GM21526 (cell line): ENCODE measurements around the gene PLXNB1.
"Not testable (repeated sequence)": the region's sequence is repeated elsewhere in the genome, so short reads cannot be mapped to it uniquely, and the experiment has no call there.

Experiments
- ATAC-seq: cut with Tn5 transposase; IDR thresholded peaks from one replicate; pipeline ENCODE4 v1.9.1; 2021; ENCODE audit warnings: moderate library complexity; ENCODE audit not compliant: unreplicated experiment, low FRiP score

Gene PLXNB1

DNA sequence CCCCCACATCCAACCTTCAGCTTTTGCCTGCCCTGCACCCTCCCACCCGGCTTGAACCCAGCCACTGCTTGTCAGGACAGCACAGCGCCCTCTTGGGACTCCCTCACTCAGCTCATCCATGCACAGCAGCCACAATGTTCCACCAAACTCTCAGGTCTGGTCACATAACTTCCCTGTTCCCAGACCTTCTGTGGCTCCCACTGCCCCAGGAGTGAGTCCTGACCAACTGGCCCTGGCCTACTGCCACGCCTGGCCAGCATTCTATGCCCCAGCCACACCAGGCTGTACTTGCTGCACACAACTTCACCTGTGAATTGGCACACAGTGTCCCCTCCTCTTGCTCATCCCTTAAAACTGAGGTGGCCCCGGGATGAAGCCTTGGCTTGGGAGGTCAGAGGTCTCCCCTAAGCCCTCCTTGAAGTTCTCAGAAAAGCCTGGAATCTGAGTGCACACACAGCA lies 21.0 kb downstream of the PLXNB1 start:
- ATAC-seq, result no peak

DNA sequence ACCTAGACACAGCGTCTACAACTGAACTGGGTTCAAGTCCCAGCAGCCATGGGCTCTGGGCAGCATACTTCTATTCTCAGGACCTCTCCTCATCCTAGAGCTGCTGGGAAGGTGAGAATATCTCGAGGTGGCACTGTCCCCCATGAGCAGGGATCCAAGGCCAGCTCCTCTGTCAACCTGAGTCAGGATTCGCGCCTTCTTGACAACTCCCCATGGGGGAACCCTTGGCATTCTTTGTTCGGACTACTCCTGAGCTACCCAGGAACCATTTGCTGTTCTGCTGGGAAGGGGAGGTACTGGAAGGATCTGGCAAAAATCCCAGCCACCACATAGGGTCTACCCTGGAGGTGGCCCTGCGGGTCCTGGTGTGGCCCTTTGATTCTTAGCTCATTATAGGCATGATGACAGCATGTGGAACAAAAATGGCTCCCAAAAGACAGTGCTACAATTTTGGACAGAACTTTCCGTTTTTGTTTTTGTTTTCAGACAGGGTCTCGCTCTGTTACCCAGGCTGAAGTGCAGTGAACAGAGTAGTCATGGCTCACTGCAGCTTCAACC lies 22.3 kb downstream of the PLXNB1 start:
- ATAC-seq, result no peak

DNA sequence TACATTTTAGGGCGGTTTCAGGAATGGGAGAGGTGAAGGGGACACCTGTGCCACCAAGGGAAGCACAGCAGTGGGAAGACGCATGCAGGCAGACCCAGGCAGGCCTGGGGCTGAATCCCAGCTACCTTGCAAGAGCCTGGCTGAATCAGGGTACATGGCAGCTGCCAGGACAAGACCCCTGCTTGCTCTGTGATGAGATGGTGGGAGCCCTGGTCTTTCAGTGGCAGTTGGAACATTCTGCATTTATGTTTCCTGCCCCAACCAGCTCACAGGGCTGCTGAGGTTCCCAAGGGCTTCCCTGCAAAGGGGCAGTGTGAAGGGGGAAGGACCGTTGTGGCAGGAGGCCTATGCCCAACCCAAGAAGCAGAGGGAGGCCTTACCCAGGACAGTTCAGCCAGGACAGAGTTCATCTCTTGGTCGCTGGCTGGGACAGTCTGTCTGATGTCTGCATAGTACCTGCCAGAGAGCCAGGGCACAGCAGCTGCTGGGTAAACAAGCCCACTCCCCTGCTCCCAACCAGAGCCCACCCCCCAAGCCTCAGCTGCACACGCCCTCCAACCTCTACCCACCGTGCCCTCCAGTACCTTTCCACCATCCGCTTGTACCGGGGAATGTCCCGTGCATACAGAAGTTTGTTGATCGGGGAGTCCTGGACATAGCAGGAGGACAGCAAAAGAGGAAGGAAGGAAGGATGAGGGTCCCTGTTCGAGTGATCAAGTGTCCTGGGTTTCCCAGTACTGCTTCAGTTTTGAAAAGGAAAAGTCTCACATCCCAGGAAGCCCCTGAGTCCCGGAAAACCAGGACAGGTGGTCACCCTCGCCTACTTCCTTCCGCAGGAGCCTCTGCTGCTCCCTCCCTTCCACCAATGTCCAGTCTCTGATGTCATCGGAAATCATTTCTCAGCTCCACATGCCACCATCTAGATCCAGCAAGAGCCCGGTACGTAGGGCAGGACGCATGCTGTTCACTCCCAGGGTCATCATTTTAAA lies 23.1 kb downstream of the PLXNB1 start:
- no peak for ATAC-seq

DNA sequence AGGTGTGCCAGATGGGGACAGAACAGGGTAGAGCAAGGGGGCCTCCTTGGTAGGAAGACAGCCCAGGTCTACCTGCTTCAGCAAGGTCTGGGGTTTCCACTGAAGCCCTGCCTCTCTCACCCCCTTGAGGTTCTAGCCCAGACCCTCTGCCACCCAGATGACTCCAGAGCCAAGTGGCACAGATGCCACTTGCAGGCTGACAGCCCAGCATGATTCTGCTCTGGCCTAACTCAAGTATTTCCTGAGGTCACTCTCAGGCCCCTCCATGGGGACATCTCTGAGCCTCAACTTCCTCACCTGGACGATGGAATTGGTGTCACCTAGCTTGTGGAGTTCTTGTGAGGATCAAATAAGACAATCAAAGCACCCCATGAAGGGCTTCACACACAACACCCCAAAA lies 23.9 kb downstream of the PLXNB1 start:
- no peak for ATAC-seq

DNA sequence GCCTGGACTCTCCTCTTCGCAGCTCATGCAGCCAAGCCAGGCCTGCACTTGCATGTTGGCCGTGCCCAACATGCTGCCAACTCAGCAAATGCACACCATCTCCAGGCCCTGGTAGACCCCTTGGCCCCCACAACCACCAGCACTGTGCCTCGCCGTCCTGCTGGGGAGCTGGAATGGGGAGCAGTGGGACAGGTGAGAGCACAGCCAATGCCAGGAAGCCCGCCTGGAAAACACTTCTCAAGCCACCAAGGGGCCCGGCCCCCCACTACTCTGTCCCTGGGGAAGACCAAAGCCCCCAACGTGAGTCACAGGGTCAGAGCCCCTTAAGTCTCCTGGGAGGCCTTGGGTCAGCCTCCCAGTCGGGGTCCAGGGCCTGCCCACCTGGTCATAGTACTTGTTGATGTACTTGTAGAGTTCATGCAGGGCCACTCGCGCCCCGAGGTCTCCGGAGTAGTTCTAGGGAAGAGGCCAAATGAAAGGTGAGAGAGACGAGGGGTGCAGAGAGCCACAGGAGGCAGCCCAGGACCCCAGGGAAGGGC lies 24.5 kb downstream of the PLXNB1 start:
- no peak for ATAC-seq

DNA sequence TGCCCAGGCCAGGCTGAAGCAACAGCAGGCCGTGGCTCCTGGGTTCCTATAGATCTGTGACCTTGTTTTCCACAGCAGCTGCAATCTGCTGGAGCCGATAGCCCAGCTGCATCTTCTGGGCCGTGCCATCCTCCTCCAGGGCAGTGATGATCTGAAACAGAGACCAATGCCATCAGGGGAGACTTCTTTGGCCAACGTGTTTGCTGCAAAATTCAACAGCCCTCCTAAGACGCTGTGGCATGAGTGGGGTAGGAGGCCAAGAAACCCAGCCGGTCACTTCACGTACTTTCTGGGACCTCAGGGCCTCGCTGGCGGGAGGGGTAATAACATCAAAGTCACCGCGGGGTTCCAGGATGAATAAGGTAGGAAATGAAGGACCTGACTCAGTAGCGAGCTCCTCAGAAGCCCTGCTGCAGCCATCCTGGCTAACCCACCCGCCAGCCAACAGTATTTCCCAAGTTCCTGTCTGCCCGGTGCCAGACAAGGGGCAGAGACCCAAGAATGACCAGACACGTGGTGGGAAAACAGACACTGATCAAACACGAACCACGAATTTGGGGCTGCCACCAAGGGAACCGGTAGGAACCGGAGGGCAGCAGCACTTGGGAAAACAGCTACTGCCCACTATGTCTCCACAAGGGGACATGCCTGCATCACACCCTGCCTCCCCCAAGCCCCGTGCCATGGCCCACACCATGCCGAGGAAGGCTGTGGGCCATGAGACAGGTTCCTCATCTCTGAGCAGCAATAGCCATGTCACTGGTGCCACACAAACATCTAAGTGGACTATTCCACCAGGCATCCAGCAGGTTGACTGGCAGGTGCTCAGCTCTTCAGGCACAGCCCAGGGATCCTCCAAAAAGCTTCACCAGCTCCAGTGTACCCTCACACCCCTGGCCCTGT lies 25.2 kb downstream of the PLXNB1 start:
- ATAC-seq, result no peak

DNA sequence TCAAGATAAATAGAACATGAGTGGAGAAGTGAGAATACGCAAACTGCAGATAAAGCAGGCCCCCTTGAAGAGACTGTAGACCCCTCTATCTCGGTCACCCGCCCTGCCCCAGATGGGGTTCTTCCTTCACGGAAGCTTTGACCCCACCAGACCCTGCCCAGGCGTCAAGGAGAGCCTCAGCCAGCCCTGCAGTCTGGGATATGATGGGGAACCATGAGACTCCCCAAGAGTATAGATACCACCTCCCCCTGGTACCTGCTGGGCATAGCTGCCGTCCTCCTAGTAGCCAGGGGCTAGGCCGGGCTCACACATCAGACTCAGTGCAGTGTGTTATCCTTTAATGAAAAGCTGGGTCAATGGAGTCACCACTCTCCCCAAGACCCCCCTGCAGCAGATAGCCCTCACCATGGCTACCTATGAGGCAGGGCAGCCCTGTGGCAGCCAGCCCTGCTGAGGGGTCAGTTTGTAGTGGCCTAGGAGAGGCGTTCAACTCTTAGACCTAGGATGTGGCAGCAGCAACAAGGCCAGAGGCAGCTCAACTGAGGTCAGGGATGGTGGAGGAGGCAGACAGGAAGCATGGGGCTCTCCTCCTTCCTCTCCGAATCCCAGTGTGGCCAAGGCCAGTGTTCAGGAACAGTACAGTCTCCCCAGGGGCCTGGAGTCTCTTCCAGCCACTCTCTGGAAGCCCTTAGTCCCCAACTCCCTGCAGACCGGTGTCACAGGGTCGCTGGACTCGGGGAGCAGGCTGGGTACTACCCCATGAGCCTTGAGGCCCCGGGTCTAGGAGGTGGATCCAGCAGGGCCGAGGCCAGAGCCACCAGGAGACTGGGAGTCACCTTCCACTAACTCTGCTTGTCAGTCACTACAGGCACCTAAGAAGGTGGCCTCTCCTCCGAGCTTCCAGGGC lies 26.1 kb downstream of the PLXNB1 start:
- ATAC-seq, result no peak

DNA sequence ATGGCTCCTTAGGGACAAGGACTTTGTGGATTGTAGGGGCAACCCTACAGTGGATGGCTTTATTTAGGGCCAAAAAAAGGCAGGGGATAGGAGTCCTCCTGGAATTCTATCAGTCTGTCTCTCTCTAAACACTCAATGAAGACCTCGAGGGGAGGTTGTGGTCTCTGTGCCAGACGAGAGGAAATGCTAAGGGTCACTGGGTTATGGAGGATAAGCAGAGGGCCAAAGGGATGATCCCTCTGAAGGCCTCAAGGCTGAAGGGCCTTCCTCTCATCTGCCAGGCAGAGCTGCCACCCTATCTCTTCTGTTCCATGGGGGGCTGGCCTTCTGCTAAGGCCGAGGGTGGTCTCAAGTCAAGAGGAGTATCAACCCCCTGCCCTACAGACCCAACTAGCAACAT lies 27.0 kb downstream of the PLXNB1 start:
- no peak for ATAC-seq

DNA sequence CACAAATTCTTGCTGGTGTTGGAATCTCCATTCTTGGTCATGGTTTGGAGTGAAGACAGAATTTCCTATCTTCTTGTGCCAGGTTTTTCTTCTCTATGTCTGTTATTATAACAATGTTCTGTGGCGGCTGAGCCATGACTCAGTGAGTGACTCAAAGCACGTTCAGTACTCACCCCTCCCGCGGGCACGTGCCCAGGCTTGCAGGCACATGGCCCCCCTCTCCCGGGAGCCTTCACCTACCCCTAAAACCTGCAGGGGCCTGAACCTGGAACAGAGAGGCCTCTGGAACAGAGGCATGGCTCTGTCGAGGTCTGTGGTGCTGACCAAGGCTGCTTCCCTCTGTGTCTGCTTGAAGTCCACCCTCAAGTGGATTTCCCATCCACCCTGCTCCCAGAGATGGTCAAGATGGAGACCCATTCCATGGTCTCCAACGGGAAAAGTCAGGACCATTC lies 27.6 kb downstream of the PLXNB1 start:
- no peak for ATAC-seq

DNA sequence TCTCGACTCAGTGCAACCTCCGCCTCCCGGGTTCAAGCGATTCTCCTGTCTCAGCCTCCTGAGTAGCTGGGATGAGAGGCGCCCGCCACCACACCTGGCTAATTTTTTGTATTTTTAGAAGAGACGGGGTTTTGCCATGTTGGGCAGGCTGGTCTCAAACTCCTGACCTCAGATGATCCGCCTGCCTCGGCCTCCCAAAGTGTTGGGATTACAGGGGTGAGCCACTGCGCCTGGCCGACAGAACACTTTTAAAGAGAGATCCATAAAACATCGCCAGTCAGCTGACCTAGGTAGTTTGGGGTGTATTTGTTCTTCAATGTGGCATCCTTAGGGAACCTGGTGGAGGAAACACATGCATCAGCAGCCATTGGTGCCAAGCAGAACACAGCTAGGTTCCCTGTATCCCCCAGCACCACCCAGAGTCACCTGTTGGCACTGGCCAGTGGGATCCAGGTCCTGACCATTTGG lies 28.4 kb downstream of the PLXNB1 start:
- not testable (repeated sequence) for ATAC-seq

DNA sequence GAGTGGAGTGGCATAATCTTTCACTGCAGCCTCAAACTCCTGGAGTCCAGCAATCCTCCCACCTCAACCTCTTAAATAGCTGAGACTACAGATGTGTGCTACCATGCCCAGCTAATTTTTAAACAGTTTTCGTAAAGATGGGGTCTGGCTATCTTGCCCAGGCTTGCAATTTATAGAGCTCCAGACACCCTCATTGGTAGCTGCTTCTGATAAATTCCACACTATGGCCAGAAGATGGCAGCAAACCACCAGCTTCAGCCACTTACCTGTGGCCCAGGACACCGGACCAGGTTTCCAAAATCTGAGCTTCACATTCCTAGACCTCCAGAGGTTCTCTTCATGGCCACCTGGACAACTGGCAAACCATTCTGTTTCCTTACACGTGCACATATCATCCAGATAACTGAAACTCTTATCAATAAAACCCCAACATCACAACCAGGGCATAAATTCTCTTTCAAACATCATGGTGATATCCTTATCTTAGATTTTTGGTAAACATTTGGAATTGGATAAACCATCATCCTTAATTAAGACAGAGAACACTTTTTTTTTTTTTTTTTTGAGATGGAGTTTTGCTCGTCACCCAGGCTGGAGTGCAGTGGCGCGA lies 29.0 kb downstream of the PLXNB1 start:
- no peak for ATAC-seq

DNA sequence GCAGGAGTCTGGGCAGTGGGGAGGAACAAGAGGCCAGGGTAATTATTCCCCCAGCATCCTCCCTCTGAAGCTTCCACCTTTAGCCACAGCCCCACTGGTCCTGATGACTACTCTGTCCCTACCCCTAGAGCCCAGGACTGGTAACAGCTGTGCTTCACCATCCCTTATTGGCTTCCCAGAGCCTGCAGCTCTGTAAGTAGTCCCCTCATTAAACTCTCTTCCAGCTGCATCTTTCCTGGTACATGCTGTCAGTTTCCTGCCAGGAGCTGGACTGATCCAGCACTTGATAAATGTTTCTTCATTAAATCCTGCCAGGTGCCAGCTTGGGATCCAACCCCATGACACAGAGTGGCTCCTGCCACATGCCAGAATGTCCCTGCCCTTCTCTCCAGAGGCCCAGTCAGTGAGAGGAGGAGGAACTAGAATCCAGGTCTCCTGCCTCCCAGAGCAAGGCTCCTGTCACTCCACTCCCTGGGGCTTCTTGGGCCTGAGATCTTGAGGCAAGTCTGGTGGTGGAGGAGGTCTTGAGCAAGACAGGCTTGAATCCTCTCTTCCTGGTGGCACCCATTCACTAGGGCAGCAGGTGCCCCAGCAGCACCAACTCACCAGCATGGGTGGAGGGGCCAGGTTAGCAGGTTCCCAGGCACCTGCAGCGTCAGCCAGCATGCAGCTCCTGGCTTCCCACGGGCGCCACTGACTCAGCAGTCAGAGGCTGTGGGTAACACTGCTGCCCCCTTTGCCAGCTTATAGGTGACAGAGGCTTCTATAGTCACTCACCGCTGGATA lies 30.3 kb downstream of the PLXNB1 start:
- no peak for ATAC-seq

DNA sequence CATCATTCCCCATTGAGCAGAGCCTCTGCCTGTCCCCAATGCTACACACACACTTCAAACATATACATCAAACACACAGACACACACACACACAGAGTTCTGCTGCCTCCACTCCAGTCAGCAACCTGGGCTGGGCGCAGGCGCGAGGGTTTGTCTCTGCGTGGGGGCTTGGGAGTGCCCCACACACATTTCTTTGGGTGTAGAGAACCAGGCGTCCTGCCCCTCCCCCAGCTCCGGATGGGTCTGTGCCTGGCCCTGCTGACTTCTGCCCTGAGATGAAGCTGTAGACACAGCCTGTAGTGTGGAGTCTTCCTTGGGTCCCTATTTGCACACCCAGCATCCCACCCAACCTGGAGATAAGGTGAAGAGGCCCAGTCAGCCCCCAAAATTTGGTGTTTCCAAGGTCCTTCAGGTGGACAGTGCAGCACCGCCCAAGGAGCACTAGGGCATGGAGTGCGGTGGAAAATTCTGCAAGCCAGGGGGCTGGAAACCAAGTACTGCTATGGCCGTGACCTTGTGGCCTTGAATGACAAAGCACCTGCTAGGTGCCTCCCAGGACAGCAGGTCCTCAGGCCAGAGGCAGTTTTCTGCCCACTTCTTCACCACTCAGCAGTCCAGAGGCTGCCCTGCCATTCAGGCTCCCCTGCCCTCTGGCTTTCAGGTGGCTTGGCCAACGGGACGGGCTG lies 31.0 kb downstream of the PLXNB1 start:
- ATAC-seq, result no peak

DNA sequence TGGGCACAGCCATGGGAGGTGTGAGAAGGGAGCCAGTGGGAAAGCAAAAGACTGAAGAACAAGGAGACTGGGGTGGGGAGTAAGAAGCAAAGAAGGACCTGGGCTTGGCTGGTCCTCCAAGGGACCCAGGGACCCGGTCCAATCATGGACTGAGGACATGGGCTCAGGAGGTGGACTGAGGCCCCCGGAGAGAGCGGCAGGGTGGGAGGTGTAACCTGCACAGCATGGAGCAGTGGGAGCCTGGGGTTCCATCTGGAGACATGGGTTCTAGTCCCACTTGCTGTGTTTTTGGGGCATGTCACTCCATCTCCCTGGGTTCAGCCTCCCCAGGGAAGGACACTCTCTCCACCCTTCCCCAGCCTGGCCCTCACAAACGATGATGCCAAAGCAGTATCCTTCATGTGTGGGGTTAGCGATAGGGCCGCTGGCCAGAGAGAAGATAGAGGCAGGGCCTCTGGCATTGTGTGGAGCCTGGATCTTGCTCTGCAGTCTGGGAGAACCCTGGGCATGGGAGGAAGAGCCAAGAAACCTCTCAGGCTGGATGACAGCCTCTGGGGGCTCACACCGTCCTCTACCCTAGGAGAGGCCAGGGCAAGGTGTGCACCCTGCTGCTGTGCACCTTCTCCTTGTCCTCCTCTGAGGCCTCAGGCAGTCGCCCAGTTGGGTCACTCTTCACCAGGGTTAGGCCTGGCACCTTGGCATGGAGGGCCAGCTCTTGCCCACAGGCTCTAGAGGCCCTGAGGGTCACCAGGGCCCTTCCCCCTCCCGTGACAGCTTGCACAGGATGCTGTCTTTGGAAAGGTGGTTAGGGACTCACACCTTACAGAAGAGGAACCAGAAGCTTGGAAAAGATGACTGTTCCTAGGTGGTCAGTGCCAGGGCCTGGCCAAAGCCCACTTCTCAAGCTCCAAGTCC lies 31.9 kb downstream of the PLXNB1 start:
- no peak for ATAC-seq

DNA sequence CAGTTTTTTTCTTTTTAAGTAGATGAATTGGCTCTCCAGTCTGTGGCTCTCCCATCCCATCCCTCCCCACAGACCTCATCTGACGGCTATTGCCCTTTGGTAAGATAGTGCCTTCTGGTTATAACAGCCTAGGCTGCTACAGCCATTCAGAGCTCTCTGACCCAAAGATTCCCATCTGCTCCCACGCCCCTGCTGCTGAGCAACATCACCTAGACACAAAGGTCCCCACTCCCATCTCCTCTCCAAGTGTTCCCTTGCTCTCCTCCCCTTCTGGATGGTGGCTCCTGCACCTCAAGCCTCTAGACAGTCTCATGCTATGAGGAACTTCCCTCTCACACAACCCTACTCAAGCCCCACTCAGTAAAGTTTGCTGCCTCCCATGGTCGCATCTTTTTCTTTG lies 34.2 kb downstream of the PLXNB1 start:
- ATAC-seq, result no peak

DNA sequence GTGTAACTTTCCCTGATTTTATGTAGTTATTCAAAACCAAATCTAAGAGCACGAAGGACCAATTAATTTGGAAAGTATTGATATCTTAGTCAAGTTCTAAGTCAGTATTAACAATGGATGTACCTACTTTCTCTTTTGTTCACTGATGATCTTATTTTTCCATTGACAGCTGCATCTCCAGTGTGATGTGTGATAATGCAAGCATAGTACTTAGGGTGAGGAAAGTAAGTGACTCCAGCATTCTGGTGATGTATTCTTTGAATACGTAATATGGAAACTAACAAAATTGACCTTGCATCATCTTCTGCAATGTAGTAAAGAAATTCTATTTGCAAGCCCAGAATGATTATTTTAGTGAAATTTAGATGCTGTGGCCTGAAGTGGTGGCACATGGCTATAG lies 35.5 kb downstream of the PLXNB1 start:
- ATAC-seq, result no peak

DNA sequence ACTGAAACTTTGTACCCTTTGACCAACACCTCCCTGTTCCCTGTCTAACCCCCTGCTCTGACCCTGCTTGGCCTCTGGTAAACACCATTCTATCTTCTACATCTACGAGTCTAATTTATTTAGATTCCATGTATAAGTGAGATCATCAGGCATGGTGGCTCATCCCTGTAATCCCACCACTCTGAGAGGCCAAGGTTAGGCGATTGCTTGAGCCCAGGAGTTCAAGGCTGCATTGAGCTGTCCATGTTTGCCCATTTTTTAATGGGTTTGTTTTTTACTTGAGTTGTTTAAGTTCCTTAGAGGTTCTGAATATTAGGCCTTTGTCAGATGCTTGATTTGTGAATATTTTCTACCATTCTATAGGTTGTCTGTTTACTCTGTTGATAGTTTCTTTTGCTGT lies 40.9 kb downstream of the PLXNB1 start:
- ATAC-seq, result no peak
